ENCODE measurements around the gene RTL10.
A peak's percentile ranks its signal among the peaks of the same experiment; 100 is the strongest.

RTL10 gene

DNA sequence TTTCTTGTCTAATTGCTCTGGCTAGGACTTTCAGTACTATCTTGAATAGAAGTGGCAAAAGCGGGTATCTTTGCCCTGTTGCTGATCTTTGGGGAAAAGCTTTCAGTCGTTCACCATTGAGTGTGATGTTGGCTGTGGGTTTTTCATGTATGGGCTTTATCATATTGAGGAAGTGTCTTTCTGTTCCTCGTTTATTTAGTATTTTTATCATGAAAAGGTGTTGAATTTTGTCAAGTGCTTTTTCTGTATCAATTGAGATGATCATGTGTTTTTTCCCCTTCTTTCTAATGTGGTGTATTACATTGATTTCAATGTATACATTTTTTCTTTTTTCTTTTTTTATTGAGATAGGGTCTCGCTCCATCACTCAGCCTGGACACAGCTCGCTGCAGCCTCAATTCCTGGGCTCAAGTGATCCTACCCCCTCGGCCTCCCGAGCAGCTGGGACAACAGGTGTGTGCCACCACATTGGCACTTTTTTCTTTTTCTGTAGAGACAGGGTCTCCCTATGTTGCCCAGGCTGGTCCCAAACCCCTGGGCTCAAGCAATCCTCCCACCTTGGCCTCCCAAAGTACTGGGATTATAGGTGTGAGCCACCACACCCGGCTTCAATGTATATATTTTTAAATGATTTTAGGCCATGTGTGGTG lies 5.3 kb upstream of the RTL10 start:
- DNase-seq, result no peak

DNA sequence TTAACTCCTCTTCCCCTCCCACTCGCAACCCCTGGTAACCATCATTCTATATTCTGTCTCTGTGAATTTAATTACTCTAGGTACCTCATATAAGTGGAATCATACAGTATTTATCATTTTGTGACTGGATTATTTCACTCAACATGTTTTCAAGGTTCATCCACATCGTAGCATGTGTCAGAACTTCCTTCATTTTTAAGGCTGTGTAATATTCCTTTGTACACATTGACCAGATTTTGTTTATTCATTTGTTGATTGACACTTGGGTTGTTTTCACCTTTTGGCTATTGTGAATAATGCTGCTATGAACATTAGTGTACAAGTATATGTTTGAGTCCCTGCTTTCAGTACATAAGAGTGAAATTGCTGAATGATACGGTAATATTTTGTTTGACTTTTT lies 2.7 kb upstream of the RTL10 start:
- DNase-seq, result no peak

DNA sequence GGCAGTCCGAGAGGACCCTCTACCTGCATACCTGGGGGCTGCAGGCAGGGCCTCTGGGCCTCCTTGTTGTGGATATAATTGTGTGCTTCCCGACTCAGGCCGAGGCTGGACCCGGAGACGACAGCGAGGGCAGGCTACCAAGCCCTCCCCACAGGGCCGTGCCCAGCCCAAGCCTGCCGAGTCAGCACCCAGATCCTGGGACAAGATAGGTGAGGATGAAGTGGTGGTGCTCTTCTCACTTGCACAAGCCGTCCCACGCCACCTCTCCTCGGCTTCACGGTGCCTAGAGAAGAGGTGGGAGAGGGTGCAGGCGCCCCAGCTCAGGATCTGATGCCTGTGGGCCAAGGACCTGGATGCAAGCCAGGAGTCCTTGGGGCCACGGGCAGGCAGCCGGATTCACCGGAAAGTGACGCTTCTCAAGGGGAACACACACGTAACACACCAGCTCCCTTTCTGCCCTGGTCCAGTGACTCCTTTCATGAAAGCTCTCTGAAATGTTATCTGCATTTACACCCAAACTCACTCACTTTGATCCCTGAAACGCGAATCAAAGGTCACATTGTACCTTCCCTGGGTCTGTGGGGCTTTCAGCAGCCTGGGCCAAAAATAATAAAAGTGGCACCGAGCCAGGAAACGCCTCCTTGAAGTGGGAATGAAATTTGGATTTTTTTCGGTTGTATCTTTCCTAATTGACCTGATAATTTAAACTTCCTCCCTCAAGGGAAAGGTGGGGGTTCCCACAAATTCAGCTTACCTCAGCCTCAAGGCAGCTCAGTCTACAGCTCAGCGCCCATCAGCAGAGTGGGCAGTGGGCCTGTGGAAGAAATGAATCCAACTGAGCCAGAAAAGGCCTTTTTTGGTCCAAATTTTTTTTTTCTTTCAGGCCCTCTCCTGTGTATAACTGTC lies 1.1 kb upstream of the RTL10 start:
- peak; percentile 90 for DNase-seq

DNA sequence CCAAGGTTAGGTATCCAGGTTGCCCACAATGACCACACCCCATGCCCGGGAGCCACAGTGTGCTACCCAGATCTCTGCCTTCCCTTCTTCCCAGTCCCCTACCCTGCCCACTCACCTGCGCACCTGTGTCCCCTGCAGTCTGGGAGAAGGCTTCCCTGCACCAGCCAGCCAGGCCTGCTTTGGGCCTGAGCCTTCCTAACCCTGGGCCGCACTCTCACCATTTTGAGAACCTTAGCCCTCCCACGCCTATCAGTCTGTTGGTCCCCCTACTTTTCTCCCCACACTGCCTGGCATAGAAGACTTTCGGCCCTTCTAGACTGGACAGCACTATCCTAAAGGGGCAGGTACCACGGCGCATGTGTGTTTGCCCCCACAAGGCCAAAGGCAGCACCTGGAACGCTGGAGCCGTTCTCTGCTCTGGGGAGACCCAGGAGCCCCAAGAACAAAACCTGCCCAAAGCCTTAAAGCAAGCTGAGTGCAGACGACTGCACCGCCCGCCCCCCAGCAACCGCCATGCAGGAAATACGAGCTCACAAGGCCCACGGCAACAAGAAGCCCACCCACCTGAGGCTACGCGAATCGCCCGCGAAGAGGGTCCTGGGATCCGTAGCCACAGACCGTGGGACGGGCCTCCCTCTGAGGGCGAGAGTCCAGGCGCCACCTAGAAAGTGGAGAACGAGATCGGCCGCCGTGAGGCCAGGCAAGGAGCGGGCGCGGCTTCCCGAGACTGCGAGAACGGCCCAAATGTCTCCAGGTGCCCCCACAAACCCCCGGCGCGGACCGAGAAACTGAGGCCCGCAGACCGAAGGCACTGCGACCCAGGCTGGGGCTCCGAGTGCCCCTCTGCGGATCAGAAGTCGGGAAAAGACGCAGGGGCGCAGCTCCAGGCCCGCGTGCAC lies 546 bp downstream of the RTL10 start:
- DNase-seq, result peak; percentile 31

DNA sequence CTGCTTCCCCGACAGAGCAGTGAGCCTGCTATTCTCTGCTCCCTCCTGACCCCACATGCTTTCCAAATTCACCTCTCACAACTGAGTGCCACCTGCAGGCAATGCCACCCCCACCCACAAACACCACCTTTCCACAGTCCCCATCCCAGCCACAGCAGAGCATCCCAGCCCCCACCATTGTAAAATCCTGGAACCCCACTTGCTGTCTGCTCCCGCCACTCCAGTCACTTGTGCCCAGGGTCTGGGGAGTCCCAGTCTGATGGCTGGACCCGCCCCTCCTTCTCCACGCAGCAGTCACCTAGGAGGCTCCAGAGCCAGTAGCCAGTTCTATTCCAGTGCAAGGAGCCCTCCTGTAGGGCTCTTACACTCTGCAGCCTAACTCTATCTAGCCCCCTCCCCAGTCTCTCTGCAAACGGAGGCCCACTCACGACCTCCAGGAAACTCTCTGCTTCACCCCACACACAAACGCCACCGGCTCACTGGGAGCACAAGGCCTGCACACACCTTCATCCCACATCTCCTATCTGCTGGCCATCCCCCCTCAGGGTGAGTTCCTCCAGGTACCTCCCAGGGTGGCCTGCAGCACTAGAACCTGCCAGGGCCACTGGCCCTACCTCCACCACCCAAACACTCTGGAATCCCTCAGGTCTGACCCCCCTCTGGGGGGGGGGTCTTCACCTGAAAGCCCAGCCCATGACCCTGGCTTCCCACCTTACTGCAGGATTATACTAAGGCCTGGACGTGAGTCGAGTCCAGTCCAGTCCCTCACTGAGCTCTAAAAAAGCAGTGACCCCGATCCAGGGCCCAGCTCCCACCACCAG lies 1.4 kb downstream of the RTL10 start:
- no peak for DNase-seq

DNA sequence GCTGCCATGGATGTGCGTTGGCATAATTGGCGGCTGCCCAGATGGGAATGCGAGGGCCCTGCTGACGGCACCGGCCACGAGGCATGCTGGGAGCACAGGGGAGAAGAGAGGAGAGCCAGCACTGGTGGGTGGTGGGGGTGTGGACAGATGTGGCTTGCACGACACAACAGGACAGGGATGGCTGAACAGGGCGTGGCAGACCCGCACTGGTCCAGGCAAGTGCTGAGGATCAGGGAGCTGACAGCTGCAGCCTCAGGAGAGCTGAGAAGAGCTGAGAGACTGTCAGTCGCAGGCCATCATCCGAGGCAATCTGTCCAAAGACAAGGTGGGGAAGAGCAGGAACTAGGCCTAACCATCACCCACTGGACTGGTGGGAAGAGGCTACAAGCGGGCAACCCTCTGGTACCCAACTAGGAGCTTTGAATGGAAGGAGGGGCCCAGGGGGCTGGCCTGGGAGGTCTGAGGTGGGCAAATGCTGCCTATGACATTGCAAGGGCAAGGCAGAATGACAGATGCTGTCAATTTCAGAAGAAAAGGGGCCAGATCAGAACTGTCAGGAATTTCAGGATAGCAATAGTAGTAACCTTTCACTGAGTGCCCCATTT lies 2.4 kb downstream of the RTL10 start:
- no peak for DNase-seq

DNA sequence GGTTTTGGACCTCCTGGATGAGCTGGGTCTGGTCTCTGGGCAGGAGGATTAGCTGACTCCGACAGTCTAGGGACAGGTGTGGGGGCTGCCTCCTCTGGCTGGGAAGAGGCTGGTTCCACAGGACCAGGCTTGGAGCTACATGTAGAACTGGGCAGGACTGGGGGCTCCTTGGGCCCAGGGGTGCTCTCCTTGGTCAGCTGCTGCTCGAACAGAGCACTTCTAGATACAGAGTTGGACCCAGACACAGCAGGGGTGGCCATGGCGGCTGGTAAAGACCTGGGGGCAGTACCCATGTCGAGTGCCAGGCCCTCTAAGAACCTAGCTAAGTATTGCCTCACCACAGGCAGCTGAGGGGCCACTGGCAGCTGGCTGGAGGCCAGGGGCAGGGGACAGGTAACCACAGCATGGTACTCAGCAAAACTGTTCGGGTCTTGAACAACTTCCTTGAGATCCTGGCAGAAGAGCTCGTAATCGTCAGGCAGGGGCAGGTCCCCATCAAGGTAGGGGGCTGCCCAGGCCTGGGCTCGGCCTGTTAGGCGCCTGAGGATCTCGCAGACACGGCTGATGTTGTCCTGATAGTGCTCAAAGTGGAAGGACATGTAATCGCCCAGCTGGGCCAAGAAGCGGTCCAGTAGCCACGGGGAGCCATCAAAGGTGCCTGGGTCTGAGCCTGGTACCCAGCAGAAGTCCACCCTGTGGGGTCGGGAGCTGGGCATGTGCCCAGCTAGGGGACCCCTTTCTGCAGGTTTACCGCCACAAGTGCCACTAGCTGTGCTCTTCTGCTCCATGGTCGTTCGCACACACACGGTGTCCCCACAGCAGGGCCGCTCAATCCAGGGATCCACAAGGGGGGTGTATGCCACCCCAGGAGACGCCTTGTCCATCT lies 3.1 kb downstream of the RTL10 start:
- no peak for DNase-seq

DNA sequence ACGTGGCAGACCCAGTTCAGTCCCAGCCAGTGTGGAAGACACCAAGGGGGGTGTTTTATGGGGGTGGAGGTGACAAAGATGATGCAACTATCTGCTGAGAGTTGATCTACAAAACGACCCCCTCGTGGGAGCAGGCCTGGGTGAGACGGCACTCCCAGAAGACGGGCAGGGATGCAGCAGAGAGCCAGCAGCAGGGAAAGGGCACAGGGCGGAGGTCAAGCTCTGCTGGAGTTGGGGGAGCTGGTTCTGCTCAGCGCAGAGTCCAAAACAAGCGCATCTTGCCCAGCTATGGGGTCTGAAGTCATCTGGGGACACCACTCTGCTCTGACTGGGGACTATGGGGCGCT lies 3.9 kb downstream of the RTL10 start:
- DNase-seq, result no peak

DNA sequence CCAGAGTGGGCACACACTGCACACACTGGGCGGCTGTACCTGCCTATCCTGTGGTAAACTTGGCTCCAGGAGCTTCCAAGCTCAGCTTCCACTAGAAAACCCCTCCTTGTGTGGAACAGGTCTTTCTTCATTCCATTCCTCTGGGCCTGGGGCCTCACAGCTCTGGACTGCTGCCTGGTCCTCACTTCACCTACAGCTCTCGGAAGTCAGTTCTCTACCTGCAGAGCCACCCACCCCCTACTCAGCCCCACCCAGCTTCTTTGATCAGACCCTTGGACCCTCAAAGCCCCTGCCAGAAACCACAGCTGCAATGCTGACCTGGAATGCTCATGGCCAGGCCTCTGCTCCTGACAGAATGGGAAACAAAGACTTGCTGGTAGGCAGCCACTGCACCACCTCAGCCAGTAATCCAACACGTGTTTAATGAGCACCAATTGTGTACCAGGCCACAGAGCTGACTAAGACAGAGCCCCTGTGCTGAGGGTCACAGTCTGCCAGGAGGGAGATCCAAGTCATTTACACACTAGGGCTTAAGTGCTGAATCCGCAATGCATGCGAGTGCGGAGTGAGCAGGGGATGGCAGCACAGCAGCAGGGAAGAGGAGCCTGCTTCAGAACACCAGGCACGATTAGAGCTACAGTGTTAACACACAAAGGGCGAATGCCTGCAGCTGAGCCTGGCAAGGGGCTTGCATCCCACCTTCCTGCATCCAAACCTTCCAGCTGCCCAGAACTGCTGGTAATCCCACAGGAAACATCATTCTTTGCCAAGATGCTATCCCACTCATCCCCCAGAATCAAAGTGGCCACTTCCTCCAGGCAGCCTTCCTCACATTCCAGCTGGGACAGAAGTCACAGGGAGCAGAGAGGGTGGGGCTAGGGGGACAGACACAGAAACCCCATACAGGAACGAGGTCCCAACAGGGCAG lies 4.6 kb downstream of the RTL10 start:
- DNase-seq, result no peak

DNA sequence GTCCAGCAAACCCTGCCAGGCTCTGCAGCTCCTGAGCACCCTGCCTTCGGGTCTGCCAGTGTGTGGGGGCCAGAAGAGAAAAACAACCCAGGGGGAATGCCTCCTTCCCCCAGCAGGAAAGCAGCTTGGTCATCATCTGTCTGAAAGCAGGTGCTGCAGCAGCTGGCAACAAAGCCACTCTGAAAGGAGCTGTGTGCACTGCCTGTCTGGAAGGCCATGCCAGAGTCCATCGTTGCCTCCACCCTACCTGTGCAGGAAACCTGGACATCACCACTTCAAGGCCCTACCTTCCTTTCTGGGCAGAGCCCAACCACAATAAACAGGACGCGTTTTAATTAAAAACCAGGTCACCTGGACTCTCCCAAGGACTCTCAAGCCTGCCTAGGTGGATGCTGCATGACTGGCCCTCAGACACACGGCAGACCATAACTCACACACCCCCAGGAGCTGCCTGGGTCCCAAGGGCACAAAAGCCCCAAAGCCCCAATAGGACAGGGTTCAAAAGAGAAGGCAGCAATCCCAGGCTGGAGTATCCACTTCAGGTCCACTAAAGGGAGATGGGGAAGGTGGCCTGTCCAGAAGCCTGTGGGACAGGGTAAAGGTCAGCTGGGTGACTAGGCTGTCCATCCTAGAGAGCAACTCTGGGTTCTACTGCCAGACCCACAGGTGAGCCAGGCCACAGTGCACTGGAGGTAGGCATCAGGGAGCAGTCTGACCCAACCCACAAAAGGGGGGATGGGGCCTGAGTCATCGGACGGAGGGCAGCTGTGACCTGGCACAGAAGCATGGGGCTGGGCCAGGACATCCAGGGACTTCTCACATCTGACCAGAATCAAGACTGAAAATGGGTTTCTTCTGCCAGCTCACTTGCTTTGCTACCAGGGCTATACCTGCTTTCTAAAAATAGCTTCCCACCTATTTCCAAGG lies 6.1 kb downstream of the RTL10 start:
- DNase-seq, result no peak

DNA sequence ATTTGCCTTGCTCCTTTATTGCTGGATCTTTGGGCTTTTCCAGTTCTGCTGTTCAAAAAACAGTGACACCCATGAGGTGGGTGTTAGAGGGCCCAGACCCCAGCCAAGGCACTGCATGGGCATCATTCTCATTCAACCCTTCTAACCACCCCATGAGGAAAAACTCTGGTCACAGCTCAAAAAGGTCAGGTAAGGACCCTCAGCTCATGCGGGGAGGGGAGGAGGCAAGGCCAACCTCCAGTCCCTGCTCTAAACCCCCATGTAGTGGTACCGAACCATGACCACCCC lies 7.4 kb downstream of the RTL10 start:
- no peak for DNase-seq

DNA sequence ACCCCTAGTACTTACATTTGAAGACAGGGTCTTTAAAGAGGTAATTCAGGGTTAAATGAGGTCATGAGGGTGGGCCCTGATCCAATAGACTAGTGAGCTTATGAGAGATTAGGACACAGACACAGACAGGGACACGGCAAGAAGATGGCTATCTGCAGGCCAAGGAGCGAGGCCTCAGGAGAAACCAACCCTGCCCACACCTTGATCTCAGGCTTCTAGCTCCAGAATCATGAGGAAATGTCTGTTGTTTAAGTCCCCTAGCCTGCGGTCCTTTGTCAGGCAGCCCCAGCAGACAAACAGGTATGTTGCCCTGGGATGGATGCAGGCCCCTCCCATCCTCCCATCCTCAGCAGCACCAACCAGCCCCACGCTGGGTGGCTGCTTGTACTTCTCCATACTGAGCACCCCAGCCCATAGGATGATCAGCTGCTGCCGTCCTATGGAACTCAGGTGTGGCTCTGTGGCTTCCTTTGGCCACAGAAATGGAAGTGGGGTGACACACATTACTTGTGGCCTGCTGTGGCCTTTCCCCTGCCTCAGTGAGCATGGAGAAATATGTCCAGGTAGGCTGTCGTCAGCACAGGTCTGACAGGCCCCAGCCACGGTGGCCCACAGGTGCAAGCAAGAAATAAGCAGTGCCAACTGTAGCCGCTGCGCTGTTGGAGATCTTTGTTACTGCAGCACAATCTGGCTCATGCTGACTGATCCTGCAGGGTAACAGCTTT lies 7.9 kb downstream of the RTL10 start:
- no peak for DNase-seq

DNA sequence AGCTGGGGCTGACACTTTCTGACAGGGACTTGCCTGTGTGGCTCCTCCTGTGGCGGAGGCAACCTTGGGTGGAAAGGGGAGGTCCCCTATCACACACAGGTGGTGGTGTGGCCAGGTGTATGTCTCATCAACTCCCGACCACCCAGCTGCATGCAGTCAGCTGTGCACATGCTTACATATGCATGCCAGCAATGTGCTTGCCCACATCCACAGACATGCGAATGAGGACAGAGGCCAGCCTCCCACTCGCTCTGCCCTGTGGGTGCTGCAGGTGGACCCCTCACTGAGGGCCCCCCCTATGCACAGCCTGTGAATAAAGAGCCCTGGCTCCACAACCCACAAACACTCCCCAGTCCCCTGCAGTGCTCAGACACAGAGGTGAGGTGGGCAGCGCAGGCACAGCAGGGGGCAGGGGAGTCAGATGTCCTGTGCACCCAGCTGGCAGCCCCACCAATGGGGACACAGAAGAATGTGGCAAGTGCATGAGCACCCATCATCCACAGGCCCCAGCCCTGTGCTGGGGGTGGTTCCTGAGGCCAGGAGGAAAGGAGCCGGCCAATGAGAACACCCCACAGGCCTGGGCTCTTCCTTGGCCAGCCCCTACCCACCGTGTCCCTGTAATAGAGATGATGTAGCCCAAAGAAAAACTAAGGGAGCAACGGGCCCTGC lies 9.5 kb downstream of the RTL10 start:
- no peak for DNase-seq

DNA sequence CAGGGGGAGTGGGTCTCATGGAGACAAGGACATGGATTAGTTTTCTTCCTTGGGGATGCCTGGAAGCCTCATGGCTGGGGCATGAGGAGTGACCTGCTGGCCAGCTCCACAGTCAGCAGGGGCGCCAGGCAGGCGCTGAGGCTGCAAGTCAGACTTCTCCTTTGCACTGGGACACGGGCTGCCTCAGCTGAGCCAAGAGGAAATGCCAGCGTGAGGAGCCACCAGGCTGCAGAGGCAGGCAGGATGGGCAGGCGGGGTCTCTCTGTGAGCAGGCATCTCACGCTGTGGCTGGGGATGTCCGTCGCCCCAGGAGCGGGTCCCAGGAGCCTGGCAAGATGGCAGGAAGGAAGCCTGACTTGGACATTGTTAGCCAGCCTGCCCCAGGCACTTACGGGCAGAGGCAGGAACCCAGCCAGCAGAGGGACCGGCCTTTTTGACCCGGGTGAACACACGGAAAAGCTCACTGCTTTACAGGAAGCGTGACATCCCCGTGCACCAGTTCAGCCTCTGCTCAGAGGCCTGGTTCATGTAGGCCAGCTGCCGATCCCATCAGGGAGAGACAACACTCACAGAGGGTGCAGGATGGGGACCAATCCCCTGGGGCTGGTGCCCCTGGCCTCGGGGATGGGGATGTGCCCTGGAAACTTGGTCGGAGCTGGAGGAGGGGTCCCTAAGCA lies 10.2 kb downstream of the RTL10 start:
- DNase-seq, result peak; percentile 71

DNA sequence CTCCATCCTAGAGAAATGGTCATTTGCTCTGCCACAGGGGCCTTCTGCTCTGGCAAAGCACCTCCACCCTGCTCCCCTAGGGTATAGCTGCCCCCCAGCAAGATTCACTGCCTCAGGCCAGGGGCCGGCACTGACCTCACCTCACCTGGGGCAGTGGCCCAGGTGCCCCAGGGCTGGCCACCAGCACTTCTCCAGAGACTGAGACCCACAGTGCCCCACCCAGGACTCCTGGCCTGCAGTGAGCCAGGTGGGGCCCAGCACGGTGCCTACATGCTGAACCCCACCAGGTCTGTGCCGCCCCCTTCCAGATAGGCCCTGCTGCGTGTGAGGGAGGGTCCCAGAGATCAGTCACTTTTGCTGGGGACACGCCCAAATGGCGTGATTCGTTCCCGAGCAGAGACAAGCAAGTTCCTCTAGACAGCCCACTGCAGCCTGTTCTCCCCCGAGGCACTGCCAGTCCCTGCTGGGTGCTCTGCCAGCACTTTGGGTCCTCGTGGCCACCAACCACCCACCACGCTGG lies 10.8 kb downstream of the RTL10 start:
- peak; percentile 35 for DNase-seq

DNA sequence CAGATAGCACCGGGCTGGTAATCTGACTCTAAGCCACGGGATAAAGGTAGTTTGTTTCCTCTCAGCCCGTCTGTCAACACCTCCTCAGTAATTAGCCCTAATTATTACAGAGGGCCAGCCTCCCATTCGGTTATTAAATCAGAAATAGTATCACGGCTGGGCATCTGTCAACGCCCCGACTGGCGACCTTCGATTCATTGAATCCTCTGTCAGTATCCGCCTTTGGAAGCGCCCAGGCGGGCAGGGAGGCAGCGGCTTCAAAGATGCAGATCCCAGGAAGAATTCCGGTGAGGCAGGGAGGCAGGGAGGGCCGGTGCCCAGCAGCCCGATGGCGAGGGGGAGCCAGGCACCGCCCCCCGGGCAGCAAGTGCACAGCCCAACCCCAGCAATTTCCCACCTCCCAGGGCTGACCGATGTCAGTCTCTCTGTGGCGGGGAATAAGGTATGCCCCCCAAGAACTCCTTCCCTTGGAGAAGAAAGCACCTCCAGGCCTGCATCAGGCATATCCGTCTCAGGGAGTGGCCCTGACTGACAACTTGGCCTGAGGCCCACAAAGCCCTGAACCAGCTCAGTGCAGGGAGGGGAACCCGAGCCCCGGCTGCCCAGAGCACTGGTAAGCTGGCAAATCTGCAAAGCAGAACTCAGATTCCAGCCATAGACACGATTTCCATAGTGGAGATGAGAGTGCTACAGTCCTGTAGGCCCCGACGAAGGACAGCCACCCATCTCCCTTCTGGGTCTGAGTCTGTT lies 11.4 kb downstream of the RTL10 start:
- no peak for DNase-seq
